Fibroblast of peridontal ligament (primary cell): ENCODE data around the gene LRIT3.

ENCODE experiments used
- DNase-seq: peaks from one replicate; pipeline ENCODE4 v3.0.0-alpha.2; 2010; ENCODE audit errors: extremely low read depth

Gene LRIT3

DNA sequence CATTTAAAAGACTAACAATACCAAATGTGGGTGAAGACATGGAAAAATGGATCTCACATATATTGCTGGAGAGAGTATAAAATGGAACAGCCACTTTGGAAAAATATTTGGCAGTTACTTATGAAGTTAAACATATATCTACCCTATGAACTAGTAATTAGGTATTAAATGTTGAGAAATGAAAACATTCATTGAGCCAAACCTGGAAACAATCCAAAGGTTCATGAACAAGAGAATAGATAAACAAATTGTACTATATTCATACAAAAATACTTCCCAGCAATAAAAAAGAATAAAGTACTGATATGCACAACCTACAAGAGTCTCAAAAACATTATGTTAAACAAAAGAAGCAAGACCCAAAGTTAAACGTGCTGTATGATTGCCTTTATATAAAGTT is 60.8 kb downstream of the LRIT3 start:
- DNase-seq = no peak

DNA sequence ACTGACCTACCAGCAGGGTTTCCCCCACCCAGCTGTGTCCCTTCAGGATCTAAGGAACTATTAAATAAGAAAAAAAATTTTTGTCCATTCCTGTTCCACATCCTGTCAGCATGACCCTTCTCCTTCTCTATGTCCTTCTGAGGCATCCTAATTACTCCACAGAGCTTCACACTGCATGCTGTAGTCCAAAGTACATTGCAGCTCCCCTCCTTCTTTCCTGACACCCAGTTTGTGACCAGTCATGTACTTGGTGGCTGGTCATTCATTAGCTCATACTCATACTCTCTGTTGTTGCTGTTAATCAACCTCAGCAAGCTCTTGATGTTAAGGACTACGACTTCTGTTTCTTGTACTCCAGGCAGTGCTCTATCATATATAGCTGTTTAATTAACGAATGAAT is 62.3 kb downstream of the LRIT3 start:
- no peak for DNase-seq

DNA sequence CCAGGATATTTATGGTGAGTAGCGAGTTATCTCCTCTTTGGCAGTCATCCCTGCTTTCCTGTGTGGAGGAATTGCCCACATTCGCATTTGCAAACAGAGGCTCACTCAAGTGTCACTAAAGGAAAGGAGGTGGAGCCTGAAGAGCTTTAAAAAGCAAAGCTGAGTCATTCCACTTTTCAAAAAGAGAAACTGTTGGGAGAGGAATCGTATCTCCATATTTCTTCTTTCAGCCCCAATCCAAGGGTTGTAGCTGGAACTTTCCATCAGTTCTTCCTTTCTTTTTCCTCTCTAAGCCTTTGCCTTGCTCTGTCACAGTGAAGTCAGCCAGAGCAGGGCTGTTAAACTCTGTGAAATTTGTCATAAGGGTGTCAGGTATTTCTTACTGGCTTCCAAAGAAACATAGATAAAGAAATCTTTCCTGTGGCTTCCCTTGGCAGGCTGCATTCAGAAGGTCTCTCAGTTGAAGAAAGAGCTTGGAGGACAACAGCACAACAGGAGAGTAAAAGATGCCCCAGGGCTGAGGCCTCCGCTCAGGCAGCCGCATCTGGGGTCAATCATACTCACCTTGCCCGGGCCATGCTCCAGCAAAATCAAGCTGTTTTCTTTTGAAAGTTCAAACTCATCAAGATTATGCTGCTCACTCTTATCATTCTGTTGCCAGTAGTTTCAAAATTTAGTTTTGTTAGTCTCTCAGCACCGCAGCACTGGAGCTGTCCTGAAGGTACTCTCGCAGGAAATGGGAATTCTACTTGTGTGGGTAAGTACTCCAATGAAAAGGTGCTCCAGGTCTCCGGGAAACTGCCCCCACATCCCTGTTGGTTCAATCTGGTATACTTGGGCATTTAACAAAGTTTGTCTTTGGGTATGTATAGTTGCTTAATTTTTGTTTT is 65.0 kb downstream of the LRIT3 start, which contains the start of gene EGF:
Gene EGF (plus strand): TSS at position 178 of the 890 bp plus-strand sequence. CDS start 453 bp downstream, at position 631.
- peak; percentile 47 for DNase-seq

DNA sequence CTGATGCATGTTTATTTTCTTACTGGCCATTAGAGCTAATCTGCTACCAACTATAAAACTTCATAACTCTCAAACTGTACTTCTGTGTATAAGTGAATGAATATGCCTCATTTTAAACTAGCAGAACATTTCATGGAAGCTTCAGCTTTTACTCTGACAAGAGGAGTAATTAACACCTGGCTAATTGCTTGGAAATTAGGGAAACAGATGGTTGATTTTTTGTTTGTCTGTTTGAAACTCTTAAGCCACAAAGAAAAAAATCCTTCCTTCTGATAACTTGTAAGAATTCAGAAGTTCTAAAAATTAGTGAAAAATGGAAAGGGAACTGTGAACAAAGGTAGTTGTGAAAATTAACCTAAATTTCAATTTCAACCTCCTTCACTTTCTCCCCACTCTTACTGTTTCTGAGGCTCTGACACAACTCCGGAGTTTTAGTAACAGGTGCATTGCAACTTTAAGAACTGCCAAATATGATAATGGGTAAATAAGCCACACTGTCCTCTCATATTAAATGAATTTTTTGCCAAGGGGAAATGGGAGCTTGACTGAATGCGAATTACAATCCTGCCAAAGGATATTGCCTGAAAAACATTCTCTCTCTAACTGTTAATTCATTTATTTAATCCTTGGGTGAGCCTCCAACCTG is 65.8 kb downstream of the LRIT3 start:
- DNase-seq = no peak

DNA sequence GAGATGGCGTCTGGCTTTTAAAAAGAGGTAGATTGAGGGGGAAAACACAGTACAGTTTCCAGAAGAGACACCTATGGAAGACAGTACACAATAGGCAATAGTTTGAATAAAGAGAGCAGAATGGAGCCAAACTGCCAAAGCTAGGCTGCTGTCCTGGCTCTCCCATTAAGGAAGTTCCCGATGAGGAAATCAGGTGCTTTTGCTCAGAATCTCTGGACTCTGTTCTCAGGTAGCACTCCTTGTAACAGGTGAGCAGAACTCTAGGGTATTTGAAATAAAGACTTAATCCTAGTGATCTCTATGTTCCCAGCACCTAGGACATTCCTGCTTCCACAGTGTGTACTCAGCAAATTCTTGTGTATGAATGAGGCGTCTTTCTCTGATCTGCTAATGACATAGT is 66.4 kb downstream of the LRIT3 start:
- DNase-seq = no peak

DNA sequence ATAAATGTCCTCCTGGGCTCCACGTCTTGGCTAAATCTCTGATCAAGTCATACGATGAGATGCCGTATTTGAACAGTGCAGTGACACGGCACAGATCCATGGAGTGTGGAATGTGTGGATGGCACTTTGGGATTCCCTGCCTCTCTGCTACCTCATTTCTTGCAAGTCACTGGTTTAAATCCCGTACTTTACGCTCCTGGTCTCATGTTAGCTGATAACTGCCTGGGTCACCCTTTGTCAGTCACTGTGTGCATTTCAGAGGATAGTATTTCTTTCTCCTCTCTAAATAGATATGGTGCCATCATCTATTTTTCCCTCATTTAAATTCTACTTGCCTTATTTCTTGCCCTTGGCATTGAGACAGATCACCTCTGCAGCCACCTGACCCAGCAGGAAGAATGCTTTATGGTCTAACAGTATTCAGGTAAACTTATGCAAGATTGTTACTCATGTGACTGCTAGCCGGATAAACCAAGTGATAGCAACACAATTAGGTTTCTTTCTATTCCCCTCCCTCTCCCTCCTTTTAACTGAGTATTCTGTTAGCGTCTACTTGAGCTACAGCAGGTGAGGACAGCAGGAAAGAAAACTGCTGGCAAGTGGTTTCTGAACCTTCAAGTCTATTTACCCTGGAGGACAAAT is 67.6 kb downstream of the LRIT3 start:
- DNase-seq = no peak

DNA sequence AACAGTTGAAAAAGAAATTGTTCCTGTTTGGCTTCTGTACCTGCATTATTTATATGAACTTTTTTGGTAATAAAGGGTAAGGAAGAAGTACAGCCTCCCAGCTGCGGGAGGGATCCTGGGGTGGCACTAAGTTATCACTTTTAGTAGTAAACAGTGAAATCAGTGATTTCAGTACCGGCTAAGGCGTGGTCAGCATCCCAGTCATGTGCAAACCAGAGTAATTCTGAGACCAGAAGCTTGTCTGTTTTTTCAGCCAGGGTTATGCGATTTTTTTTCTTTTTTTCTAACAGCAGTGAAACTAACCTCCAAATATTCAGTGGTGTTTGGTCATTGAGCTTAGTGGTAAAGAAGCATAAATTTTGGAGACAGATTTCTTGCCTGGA is 68.1 kb downstream of the LRIT3 start:
- no peak for DNase-seq

DNA sequence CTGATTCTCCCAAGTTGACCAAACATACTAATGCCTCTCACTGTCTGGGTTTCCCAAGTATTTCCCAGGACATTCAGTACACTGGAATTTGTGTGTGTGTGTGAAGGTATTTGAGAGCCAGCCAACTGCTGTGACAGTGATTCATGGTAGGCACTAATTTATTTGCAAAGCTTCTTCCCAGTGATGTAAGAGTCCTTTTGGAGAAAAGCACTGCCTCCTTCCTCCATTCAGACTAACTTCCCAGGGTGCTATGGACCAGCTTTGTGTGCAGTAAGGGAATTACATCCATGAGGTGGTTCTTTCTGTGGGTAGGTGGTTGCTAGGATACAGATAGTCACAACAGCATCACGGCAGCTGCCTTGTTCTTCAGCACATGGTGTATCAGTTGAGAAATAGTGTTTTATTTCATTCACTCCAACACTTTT is 73.5 kb downstream of the LRIT3 start:
- DNase-seq = peak; percentile 61
